Gastrocnemius medialis (tissue), 4 donors: ENCODE data around the gene THEMIS2.

Experiments used
- CTCF ChIP-seq, 5 experiments: fragments of 450-650 bp in 3 of 5; fragments of 200-600 bp in 2 of 5; sonication (generic) in 2 of 5; IDR thresholded peaks in 4 of 5; conservative IDR thresholded peaks in 1 of 5; 1 replicate in 4 of 5; 2 replicates in 1 of 5; pipeline ENCODE4 v1.5.1; 2016 to 2019; ENCODE audit warnings: antibody characterized with exemption in 5 of 5, mild to moderate bottlenecking in 3 of 5, moderate library complexity in 3 of 5
- POLR2A ChIP-seq, 2 donors: fragments of 450-650 bp; IDR thresholded peaks; one replicate each; pipeline ENCODE4 v1.6.1; 2017; ENCODE audit warnings: antibody characterized with exemption in 2 of 2, mild to moderate bottlenecking in 2 of 2, moderate library complexity in 2 of 2

- TF ChIP-seq CTCF (IDR thresholded peaks at IDR 0.05 in 4 of 5, conservative IDR thresholded peaks at IDR 0.05 in 1 of 5) (no peak), POLR2A (IDR thresholded peaks at IDR 0.05) (no peak)
Observed at GRCh38 chr1:27906759-27907158, 34.4 kb downstream of the THEMIS2 start.
